Measurements from ENCODE around the gene CASK. TPM values are rescaled to one million over a fixed set of nuclear protein-coding genes. Genes with fewer than 3 reads are reported as not detected.

Gene CASK
- total and polyA plus RNA-seq, 8 donors, result 7.3 to 82.0 (median 32.3) TPM

- H3K4me1 ChIP-seq, result no peaks in the 10 kb centered on the region
- WGBS, 5 donors, result 64 to 100% (median 93%) methylated on average over 1 of the region's 1 CpG
- no peak for TF ChIP-seq CTCF (IDR thresholded peaks at IDR 0.05)
- TF ChIP-seq POLR2AphosphoS5 (IDR thresholded peaks at IDR 0.05), result no peak
- TF ChIP-seq EP300 (IDR thresholded peaks at IDR 0.05), result no peak
- TF ChIP-seq POLR2A (IDR thresholded peaks at IDR 0.05), result no peak
- H3K27ac ChIP-seq, result peak overlapping the region in 2 of 5 donors; percentile 41 to 57
- H3K4me3 ChIP-seq, result no peak overlapping the region
- DNase-seq, result no peak
- H3K27me3 ChIP-seq, result no peaks in the 10 kb centered on the region
- H3K36me3 ChIP-seq, result no peaks in the 10 kb centered on the region
- no peaks in the 10 kb centered on the region for H3K9me3 ChIP-seq
- intact Hi-C loops (cut with DNase I; ENCODE audit: low total_unique reads), result no loop called here
Observed at GRCh38 chrX:41705042-41705441, 218.3 kb downstream of the CASK start.

GRCh38 chrX:41703574-41704029, 219.8 kb downstream of the CASK start:
- H3K27ac ChIP-seq, result no peak overlapping the region
- intact Hi-C loops (cut with DNase I; ENCODE audit: low total_unique reads), result no loop called here
- no peaks in the 10 kb centered on the region for H3K36me3 ChIP-seq
- no peak for DNase-seq
- TF ChIP-seq EP300 (IDR thresholded peaks at IDR 0.05), result no peak
- no peak for TF ChIP-seq CTCF (IDR thresholded peaks at IDR 0.05)
- TF ChIP-seq POLR2AphosphoS5 (IDR thresholded peaks at IDR 0.05), result no peak
- no peak for TF ChIP-seq POLR2A (IDR thresholded peaks at IDR 0.05)
- H3K9me3 ChIP-seq, result no peaks in the 10 kb centered on the region
- H3K4me3 ChIP-seq, result no peak overlapping the region
- H3K4me1 ChIP-seq, result no peaks in the 10 kb centered on the region
- no peaks in the 10 kb centered on the region for H3K27me3 ChIP-seq

- 62 to 77% (median 74%) methylated on average over 3 to 7 of the region's 7 CpGs for WGBS, 5 donors
- intact Hi-C loops (cut with DNase I; ENCODE audit: low total_unique reads), result no loop called here
- Histone ChIP-seq H3K4me3 (no peak overlapping the region), H3K9me3 (no peaks in the 10 kb centered on the region), H3K27me3 (no peaks in the 10 kb centered on the region), H3K27ac (no peak overlapping the region), H3K36me3 (no peaks in the 10 kb centered on the region), H3K4me1 (peaks cover 0 to 19% (median 5%) of the 10 kb centered on the region in 4 donors)
- no peak for TF ChIP-seq EP300 (IDR thresholded peaks at IDR 0.05)
- no peak for TF ChIP-seq POLR2AphosphoS5 (IDR thresholded peaks at IDR 0.05)
- TF ChIP-seq CTCF (IDR thresholded peaks at IDR 0.05), result no peak
- no peak for DNase-seq
Observed at GRCh38 chrX:41695426-41695825, 227.9 kb downstream of the CASK start.

GRCh38 chrX:41693024-41693423, 230.3 kb downstream of the CASK start:
- Histone ChIP-seq H3K27ac (peak overlapping the region in 2 of 5 donors; percentile 35 to 59), H3K4me1 (peaks cover 0 to 19% (median 5%) of the 10 kb centered on the region in 4 donors), H3K4me3 (no peak overlapping the region), H3K9me3 (no peaks in the 10 kb centered on the region), H3K36me3 (no peaks in the 10 kb centered on the region), H3K27me3 (no peaks in the 10 kb centered on the region)
- TF ChIP-seq CTCF (IDR thresholded peaks at IDR 0.05) (no peak), EP300 (IDR thresholded peaks at IDR 0.05) (no peak), POLR2AphosphoS5 (IDR thresholded peaks at IDR 0.05) (no peak), POLR2A (IDR thresholded peaks at IDR 0.05) (no peak)
- DNase-seq, result no peak
- WGBS, 5 donors, result 70 to 92% (median 71%) methylated on average over 1 to 3 of the region's 3 CpGs
- intact Hi-C loops (cut with DNase I; ENCODE audit: low total_unique reads), result no loop called here

Data from stomach (tissue), 9 donors.